ENCODE measurements around the gene CLCF1. TPM values are rescaled to one million over a fixed set of nuclear protein-coding genes. Genes with fewer than 3 reads are reported as not detected.
"Not testable (repeated sequence)": the region's sequence is repeated elsewhere in the genome, so short reads cannot be mapped to it uniquely, and the experiment has no call there.

Gene CLCF1
- total and polyA plus RNA-seq, 8 donors, result 7.3 to 15.3 (median 11.9) TPM

GRCh38 chr11:67320691-67321090 lies 52.7 kb downstream of the CLCF1 start:
- DNase-seq (no peak), ATAC-seq (no peak)
- intact Hi-C loops (cut with DNase I), result no loop called here
- no peaks in the 10 kb centered on the region for H3K36me3 ChIP-seq
- H3K27me3 ChIP-seq, result no peaks in the 10 kb centered on the region
- H3K9me3 ChIP-seq, result no peaks in the 10 kb centered on the region
- H3K4me3 ChIP-seq, result no peak overlapping the region
- TF ChIP-seq CTCF (IDR thresholded peaks at IDR 0.05), result no peak
- no peak overlapping the region for H3K27ac ChIP-seq
- H3K4me1 ChIP-seq, result peaks cover 0 to 17% of the 10 kb centered on the region in 2 donors

GRCh38 chr11:67320011-67320410 lies 53.4 kb downstream of the CLCF1 start:
- Histone ChIP-seq H3K4me3 (no peak overlapping the region), H3K27ac (no peak overlapping the region), H3K9me3 (no peaks in the 10 kb centered on the region), H3K27me3 (no peaks in the 10 kb centered on the region), H3K36me3 (no peaks in the 10 kb centered on the region), H3K4me1 (peaks cover 0 to 17% of the 10 kb centered on the region in 2 donors)
- ATAC-seq (no peak), DNase-seq (no peak)
- intact Hi-C loops (cut with DNase I), result no loop called here
- no peak for TF ChIP-seq CTCF (IDR thresholded peaks at IDR 0.05)

GRCh38 chr11:67318876-67319275 lies 54.5 kb downstream of the CLCF1 start:
- ATAC-seq; H3K36me3 ChIP-seq; H3K27ac ChIP-seq; intact Hi-C loops (cut with DNase I); H3K9me3 ChIP-seq; H3K27me3 ChIP-seq; DNase-seq: not testable (repeated sequence)
- Histone ChIP-seq H3K4me1 (peaks cover 0 to 17% of the 10 kb centered on the region in 2 donors), H3K4me3 (peak overlapping the region in 1 of 2 donors; percentile 88)

GRCh38 chr11:67317888-67318555 lies 55.4 kb downstream of the CLCF1 start:
- peaks cover 0 to 24% of the 10 kb centered on the region in 2 donors for H3K4me1 ChIP-seq
- intact Hi-C loops (cut with DNase I), result loop anchor here in 1 of 2 donors (2.0 kb wide), 1 partner anchor 55 kb away; no protein-coding TSS in a partner anchor
- H3K27me3 ChIP-seq, result no peaks in the 10 kb centered on the region
- DNase-seq, result peak in 1 of 4 donors; percentile 86
- H3K27ac ChIP-seq, result peak overlapping the region; percentile 98 to 99
- peak overlapping the region; percentile 80 to 88 for H3K4me3 ChIP-seq
- no peaks in the 10 kb centered on the region for H3K36me3 ChIP-seq
- TF ChIP-seq CTCF (IDR thresholded peaks at IDR 0.05), result no peak
- no peaks in the 10 kb centered on the region for H3K9me3 ChIP-seq
- peak; percentile 46 for ATAC-seq

GRCh38 chr11:67317205-67317887 lies 56.1 kb downstream of the CLCF1 start:
- H3K36me3 ChIP-seq, result no peaks in the 10 kb centered on the region
- DNase-seq (peak; percentile 97 to 98 (median 98)), ATAC-seq (peak; percentile 94)
- peak; percentile 87 to 96 for TF ChIP-seq CTCF (IDR thresholded peaks at IDR 0.05)
- no peaks in the 10 kb centered on the region for H3K27me3 ChIP-seq
- H3K9me3 ChIP-seq, result no peaks in the 10 kb centered on the region
- H3K27ac ChIP-seq, result peak overlapping the region; percentile 98 to 99
- peak overlapping the region; percentile 80 to 88 for H3K4me3 ChIP-seq
- peaks cover 0 to 31% of the 10 kb centered on the region in 2 donors for H3K4me1 ChIP-seq
- intact Hi-C loops (cut with DNase I), result loop anchor here in 1 of 2 donors (2.0 kb wide), 1 partner anchor 55 kb away; no protein-coding TSS in a partner anchor
